NT2/D1 (cell line): ENCODE measurements around the gene MSRB1.

ENCODE experiments used
- DNase-seq: peaks from one replicate; pipeline ENCODE4 v3.0.0-alpha.2; 2011; ENCODE audit warnings: low read depth, low spot score
- H3K27me3 ChIP-seq: 2 replicates; pipeline ENCODE4 v1.6.0; 2011; ENCODE audit warnings: mild to moderate bottlenecking; ENCODE audit not compliant: insufficient read length, insufficient read depth
- H3K36me3 ChIP-seq: 2 replicates; pipeline ENCODE4 v1.6.1; 2011; ENCODE audit warnings: mild to moderate bottlenecking, low read length, mixed read lengths; ENCODE audit not compliant: insufficient read depth, insufficient read length
- H3K4me1 ChIP-seq: 2 replicates; pipeline ENCODE4 v1.5.1; 2011; ENCODE audit not compliant: insufficient read depth, insufficient read length
- H3K4me3 ChIP-seq: 2 replicates; pipeline ENCODE4 v1.5.1; 2011; ENCODE audit warnings: low read depth; ENCODE audit not compliant: insufficient read length
- H3K9ac ChIP-seq: 2 replicates; pipeline ENCODE4 v1.6.0; 2011; ENCODE audit warnings: low read depth; ENCODE audit not compliant: insufficient read length
- H3K9me3 ChIP-seq: 2 replicates; pipeline ENCODE4 v1.5.1; 2011; ENCODE audit warnings: mild to moderate bottlenecking, low read length; ENCODE audit not compliant: insufficient read depth
- SUZ12 ChIP-seq: IDR thresholded peaks from 2 replicates; pipeline ENCODE4 v1.6.1; 2011; ENCODE audit not compliant: insufficient read length, insufficient read depth; ENCODE audit errors: extremely low read depth
- YY1 ChIP-seq: IDR thresholded peaks from 2 replicates; pipeline ENCODE4 v1.6.1; 2011; ENCODE audit not compliant: insufficient read length, insufficient read depth
- ZNF274 ChIP-seq: IDR thresholded peaks from 2 replicates; pipeline ENCODE4 v1.6.1; 2011; ENCODE audit warnings: mild to moderate bottlenecking, low read depth, low read length

MSRB1 gene

GRCh38 chr16:1982013-1982433 lies 39.0 kb upstream of the MSRB1 start:
- Histone ChIP-seq H3K9me3 (no peaks in the 10 kb centered on the region), H3K27me3 (no peaks in the 10 kb centered on the region), H3K4me3 (no peak overlapping the region), H3K36me3 (peaks cover 56% of the 10 kb centered on the region), H3K9ac (peak overlapping the region; percentile 61), H3K4me1 (peaks cover 32% of the 10 kb centered on the region)
- DNase-seq, result no peak
- TF ChIP-seq YY1 (no peak), SUZ12 (no peak), ZNF274 (no peak)

DNA sequence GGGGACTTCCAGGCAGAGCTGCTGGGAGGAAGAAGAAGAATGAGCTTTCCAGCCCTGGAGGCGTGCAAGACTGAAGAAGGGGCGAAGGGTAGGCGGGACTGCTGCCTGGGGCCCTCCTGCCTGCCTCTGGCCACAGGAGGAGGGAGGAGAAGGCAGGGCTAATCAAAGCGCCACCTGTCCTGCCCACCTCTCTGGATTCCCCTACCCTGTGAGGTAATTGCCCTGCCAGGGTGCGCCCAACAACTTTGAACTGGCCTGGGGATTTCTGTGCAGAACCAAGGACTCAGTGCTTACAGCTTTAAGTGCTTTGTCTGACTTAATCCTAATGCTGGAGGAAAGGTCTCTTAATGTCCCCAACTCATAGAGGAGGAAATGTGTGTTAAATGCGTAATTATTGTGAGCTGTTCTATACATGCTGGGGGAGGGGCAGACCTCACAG lies 38.4 kb upstream of the MSRB1 start, which contains the start of gene NOXO1:
Gene NOXO1 (minus strand): TSS at position 72 of the 439 bp plus-strand sequence. CDS start 290 bp downstream, outside the sequence.
- DNase-seq, result no peak
- peak within 1 kb of the TSS; percentile 61 for H3K9ac ChIP-seq

GRCh38 chr16:1980770-1981087 lies 37.7 kb upstream of the MSRB1 start:
- peaks cover 22% of the 10 kb centered on the region for H3K4me1 ChIP-seq
- no peak for DNase-seq
- no peak overlapping the region for H3K4me3 ChIP-seq
- H3K27me3 ChIP-seq, result no peaks in the 10 kb centered on the region
- TF ChIP-seq YY1 (no peak), SUZ12 (no peak), ZNF274 (no peak)
- H3K9ac ChIP-seq, result no peak overlapping the region
- no peaks in the 10 kb centered on the region for H3K9me3 ChIP-seq
- peaks cover 56% of the 10 kb centered on the region for H3K36me3 ChIP-seq

More for the DNA sequence above, 38.4 kb upstream of the MSRB1 start, which contains the start of gene NOXO1:
- Histone ChIP-seq H3K4me3 (no peak within 1 kb of the TSS), H3K27me3 (no peaks in the 10 kb centered on the region), H3K4me1 (peaks cover 29% of the 10 kb centered on the region), H3K36me3 (peaks cover 56% of the 10 kb centered on the region), H3K9me3 (no peaks in the 10 kb centered on the region)
- no peak for TF ChIP-seq YY1
- no peak for TF ChIP-seq ZNF274
- no peak for TF ChIP-seq SUZ12

DNA sequence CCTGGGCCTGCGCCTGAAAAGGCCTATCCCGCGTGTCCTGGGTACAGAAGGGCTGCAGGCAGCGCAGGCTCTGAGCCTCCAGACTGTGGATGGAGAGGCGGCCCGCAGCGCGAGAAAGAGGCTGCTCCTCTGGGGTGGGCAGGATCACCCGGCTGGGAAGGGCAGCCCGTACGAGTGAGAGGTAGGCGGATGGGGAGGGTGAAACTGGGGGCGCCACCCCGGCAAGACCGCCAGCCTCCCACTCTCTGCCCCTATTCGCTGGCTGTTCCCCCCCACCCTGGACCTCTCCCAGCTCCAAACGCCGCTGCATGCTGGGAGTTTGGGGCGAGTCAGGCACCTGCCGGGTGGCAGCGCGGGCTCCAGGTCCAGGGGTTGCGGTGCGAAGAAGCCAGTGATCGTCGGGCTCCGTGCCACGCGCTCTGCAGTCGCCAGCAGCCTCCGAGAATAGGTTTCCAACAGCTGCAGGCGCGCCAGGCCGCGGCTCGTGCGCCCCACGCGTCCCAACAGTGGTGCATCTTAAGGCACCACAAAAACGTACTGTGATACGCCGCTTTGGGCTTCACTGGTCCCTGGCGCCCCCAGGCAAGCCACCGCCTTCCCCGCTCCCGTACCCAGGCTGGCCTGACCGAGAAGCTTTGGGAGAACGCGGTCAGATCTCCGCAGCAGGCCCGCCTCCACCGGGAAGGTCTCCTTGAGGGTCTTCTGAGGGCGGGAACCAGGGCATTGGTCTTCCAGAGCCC lies 37.2 kb upstream of the MSRB1 start:
- TF ChIP-seq SUZ12 (no peak), YY1 (no peak), ZNF274 (no peak)
- peaks cover 56% of the 10 kb centered on the region for H3K36me3 ChIP-seq
- H3K4me1 ChIP-seq, result peaks cover 17% of the 10 kb centered on the region
- no peaks in the 10 kb centered on the region for H3K27me3 ChIP-seq
- H3K9ac ChIP-seq, result no peak overlapping the region
- H3K4me3 ChIP-seq, result no peak overlapping the region
- H3K9me3 ChIP-seq, result no peaks in the 10 kb centered on the region
- DNase-seq, result no peak

- TF ChIP-seq ZNF274 (no peak), YY1 (no peak), SUZ12 (no peak)
- Histone ChIP-seq H3K4me1 (peaks cover 17% of the 10 kb centered on the region), H3K36me3 (peaks cover 59% of the 10 kb centered on the region), H3K9me3 (no peaks in the 10 kb centered on the region), H3K27me3 (no peaks in the 10 kb centered on the region), H3K4me3 (no peak overlapping the region), H3K9ac (no peak overlapping the region)
- DNase-seq, result no peak
Observed at GRCh38 chr16:1979271-1980029, 36.5 kb upstream of the MSRB1 start.

GRCh38 chr16:1978476-1979120 lies 35.6 kb upstream of the MSRB1 start:
- Histone ChIP-seq H3K4me1 (peaks cover 17% of the 10 kb centered on the region), H3K9ac (no peak overlapping the region), H3K27me3 (no peaks in the 10 kb centered on the region), H3K4me3 (no peak overlapping the region), H3K36me3 (peaks cover 68% of the 10 kb centered on the region), H3K9me3 (no peaks in the 10 kb centered on the region)
- no peak for TF ChIP-seq SUZ12
- TF ChIP-seq ZNF274, result no peak
- TF ChIP-seq YY1, result no peak
- no peak for DNase-seq

DNA sequence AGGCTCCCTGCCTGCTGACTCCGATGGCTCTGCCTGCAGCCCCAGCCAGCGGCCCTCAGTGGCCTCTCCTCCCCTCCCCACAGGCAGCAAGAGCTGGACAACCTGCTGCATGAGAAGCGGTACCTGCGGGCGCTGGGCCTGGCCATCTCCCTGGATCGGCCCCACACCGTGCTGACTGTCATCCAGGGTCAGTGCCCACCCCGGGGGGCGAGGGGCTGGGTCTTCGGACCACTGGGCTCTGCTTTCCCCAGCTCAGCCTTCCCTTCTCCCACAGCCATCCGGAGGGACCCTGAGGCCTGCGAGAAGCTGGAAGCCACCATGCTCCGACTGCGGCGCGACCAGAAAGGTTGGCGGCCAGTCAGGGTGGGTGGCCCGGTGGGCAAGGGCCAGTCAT lies 34.9 kb upstream of the MSRB1 start:
- DNase-seq, result no peak
- Histone ChIP-seq H3K4me1 (peaks cover 15% of the 10 kb centered on the region), H3K27me3 (no peaks in the 10 kb centered on the region), H3K36me3 (peaks cover 72% of the 10 kb centered on the region), H3K4me3 (no peak overlapping the region), H3K9me3 (no peaks in the 10 kb centered on the region), H3K9ac (no peak overlapping the region)
- TF ChIP-seq ZNF274, result no peak
- no peak for TF ChIP-seq YY1
- no peak for TF ChIP-seq SUZ12
